GM12878 (cell line): ENCODE data around the gene ENSA. TPM values are rescaled to one million over a fixed set of nuclear protein-coding genes. Genes with fewer than 3 reads are reported as not detected.
A peak's percentile ranks its signal among the peaks of the same experiment; 100 is the strongest.

Experiments
- CREM ChIP-seq: IDR thresholded peaks from 2 replicates; pipeline ENCODE4 v1.6.1; 2014; ENCODE audit warnings: antibody characterized with exemption, low read depth
- EGR1 ChIP-seq, 2 experiments: IDR thresholded peaks; 1 replicate in 1 of 2; 2 replicates in 1 of 2; pipeline ENCODE4 v1.6.1; 2011 to 2012; ENCODE audit warnings: low read depth in 2 of 2, low read length in 2 of 2, borderline replicate concordance in 1 of 2, mild to moderate bottlenecking in 1 of 2, moderate library complexity in 1 of 2
- GATAD2B ChIP-seq: fragments of 450-650 bp; conservative IDR thresholded peaks from 2 replicates; pipeline ENCODE4 v1.6.1; 2017; ENCODE audit warnings: low read depth, mild to moderate bottlenecking, moderate library complexity
- POU2F2 ChIP-seq: IDR thresholded peaks from 3 replicates; pipeline ENCODE4 v1.6.1; 2011; ENCODE audit warnings: low read depth, mild to moderate bottlenecking, low read length, borderline replicate concordance
- RB1 ChIP-seq: fragments of 450-650 bp; formaldehyde crosslinking; IDR thresholded peaks from 2 replicates; pipeline ENCODE4 v1.6.1; 2017; ENCODE audit warnings: mild to moderate bottlenecking, borderline replicate concordance
- polyA plus RNA-seq, 11 experiments: library from polyadenylated mRNA; depleted of rRNA in 4 of 11; unstranded in 6 of 11; stranded (reverse) in 5 of 11; fragments of >200 nt; fragmentation: Nextera tagmentation in 4 of 11; fragmentation: Illumina TruSeq in 1 of 11; extraction: Ambion mirVana in 4 of 11; extraction: Trizol in 1 of 11; gene quantifications; 1 replicate in 1 of 11; 2 replicates in 10 of 11; pipeline versions ENCODE4 v1.2.1 to v1.2.3, GENCODE V29; 2011 to 2016; ENCODE audit warnings: inconsistent platforms in 2 of 11, missing spikeins in 2 of 11, low read depth in 1 of 11
- total RNA-seq, 4 experiments: library from RNA; depleted of rRNA in 3 of 4; stranded (reverse); fragments of >200 nt in 3 of 4; fragmentation: Illumina TruSeq in 1 of 4; extraction: Trizol in 1 of 4; gene quantifications; 2 replicates each; pipeline versions ENCODE4 v1.2.1 to v1.2.3, GENCODE V29; 2013 to 2021
- TF ChIP-seq, protein P1 (sequence below), 3 experiments: IDR thresholded peaks in 2 of 3; conservative IDR thresholded peaks in 1 of 3; 2 replicates each; pipeline ENCODE4 v1.5.1; 2011; ENCODE audit warnings: low read depth in 3 of 3, low read length in 3 of 3, mild to moderate bottlenecking in 3 of 3, control low read depth in 2 of 3, moderate library complexity in 2 of 3, inconsistent platforms in 1 of 3, mixed read lengths in 1 of 3; ENCODE audit not compliant: control insufficient read depth in 2 of 3, insufficient read depth in 1 of 3; ENCODE audit errors: extremely low read depth in 1 of 3
- TF ChIP-seq, protein P2 (sequence below): fragments of 450-650 bp; IDR thresholded peaks from 2 replicates; pipeline ENCODE4 v1.6.1; 2017; ENCODE audit warnings: low read depth, mild to moderate bottlenecking, moderate library complexity
- TF ChIP-seq, protein P3 (sequence below): IDR thresholded peaks from 2 replicates; pipeline ENCODE4 v1.6.1; 2011; ENCODE audit warnings: mild to moderate bottlenecking, low read depth, low read length, moderate library complexity; ENCODE audit not compliant: insufficient replicate concordance

ENSA gene
- total and polyA plus RNA-seq, 10 of the 15 experiments (the other 5 are each of a cell fraction or from before 2014, with no cell fraction given), result 56.1 to 605 (median 143) TPM

- TF ChIP-seq, protein P1, sequence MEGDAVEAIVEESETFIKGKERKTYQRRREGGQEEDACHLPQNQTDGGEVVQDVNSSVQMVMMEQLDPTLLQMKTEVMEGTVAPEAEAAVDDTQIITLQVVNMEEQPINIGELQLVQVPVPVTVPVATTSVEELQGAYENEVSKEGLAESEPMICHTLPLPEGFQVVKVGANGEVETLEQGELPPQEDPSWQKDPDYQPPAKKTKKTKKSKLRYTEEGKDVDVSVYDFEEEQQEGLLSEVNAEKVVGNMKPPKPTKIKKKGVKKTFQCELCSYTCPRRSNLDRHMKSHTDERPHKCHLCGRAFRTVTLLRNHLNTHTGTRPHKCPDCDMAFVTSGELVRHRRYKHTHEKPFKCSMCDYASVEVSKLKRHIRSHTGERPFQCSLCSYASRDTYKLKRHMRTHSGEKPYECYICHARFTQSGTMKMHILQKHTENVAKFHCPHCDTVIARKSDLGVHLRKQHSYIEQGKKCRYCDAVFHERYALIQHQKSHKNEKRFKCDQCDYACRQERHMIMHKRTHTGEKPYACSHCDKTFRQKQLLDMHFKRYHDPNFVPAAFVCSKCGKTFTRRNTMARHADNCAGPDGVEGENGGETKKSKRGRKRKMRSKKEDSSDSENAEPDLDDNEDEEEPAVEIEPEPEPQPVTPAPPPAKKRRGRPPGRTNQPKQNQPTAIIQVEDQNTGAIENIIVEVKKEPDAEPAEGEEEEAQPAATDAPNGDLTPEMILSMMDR (IDR thresholded peaks at IDR 0.05 in 2 of 3, conservative IDR thresholded peaks at IDR 0.05 in 1 of 3; ENCODE audit: control insufficient read depth in 2 of 3, extremely low read depth in 1 of 3, insufficient read depth in 1 of 3, low read depth in 3 of 3, low read length in 3 of 3), result no peak
- TF ChIP-seq POU2F2, result peak; percentile 75; the same call in 2 of the 3 replicates
- no peak for TF ChIP-seq GATAD2B
- TF ChIP-seq, protein P2, sequence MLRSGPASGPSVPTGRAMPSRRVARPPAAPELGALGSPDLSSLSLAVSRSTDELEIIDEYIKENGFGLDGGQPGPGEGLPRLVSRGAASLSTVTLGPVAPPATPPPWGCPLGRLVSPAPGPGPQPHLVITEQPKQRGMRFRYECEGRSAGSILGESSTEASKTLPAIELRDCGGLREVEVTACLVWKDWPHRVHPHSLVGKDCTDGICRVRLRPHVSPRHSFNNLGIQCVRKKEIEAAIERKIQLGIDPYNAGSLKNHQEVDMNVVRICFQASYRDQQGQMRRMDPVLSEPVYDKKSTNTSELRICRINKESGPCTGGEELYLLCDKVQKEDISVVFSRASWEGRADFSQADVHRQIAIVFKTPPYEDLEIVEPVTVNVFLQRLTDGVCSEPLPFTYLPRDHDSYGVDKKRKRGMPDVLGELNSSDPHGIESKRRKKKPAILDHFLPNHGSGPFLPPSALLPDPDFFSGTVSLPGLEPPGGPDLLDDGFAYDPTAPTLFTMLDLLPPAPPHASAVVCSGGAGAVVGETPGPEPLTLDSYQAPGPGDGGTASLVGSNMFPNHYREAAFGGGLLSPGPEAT, result peak; percentile 75
- no peak for TF ChIP-seq RB1
- peak in 1 of 2 experiments; percentile 61; a peak in 1 of 3 replicates for TF ChIP-seq EGR1 (IDR thresholded peaks at IDR 0.05; ENCODE audit: borderline replicate concordance in 1 of 2, low read depth in 2 of 2, low read length in 2 of 2)
- TF ChIP-seq CREM, result peak; percentile 96
- TF ChIP-seq, protein P3, sequence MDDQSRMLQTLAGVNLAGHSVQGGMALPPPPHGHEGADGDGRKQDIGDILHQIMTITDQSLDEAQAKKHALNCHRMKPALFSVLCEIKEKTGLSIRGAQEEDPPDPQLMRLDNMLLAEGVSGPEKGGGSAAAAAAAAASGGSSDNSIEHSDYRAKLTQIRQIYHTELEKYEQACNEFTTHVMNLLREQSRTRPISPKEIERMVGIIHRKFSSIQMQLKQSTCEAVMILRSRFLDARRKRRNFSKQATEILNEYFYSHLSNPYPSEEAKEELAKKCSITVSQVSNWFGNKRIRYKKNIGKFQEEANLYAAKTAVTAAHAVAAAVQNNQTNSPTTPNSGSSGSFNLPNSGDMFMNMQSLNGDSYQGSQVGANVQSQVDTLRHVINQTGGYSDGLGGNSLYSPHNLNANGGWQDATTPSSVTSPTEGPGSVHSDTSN, result peak; percentile 8
Measured at GRCh38 chr1:150613061-150613920, 16.1 kb downstream of the ENSA start (continued).
